Stomach (tissue), 9 donors: ENCODE measurements around the gene PYGO1. TPM values are rescaled to one million over a fixed set of nuclear protein-coding genes. Genes with fewer than 3 reads are reported as not detected.

Source experiments
- DNase-seq, 2 donors: peaks; one replicate each; pipeline versions ENCODE4 v3.0.0 to v3.0.0-alpha.2; 2013 to 2019
- H3K27ac ChIP-seq, 5 donors: fragments of 200-600 bp in 4 of 5; sonication (generic) in 4 of 5; one replicate each; pipeline ENCODE4 v1.5.1; 2013 to 2019; ENCODE audit warnings: mild to moderate bottlenecking in 1 of 5, moderate library complexity in 1 of 5
- H3K27me3 ChIP-seq, 3 donors: fragments of 200-600 bp; sonication (generic); one replicate each; pipeline ENCODE4 v1.5.1; 2017 to 2019; ENCODE audit warnings: mixed run types in 1 of 3
- H3K36me3 ChIP-seq, 4 donors: fragments of 200-600 bp; sonication (generic); 1 replicate in 3 of 4; 2 replicates in 1 of 4; pipeline ENCODE4 v1.5.1; 2016 to 2019
- H3K4me1 ChIP-seq, 4 donors: fragments of 200-600 bp; sonication (generic); one replicate each; pipeline ENCODE4 v1.5.1; 2016 to 2019
- H3K4me3 ChIP-seq, 4 donors: fragments of 200-600 bp; sonication (generic) in 3 of 4; one replicate each; pipeline ENCODE4 v1.5.1; 2016 to 2019; ENCODE audit warnings: mild to moderate bottlenecking in 1 of 4
- H3K9me3 ChIP-seq, 4 donors: fragments of 200-600 bp; sonication (generic); one replicate each; pipeline ENCODE4 v1.5.1; 2016 to 2019
- EP300 ChIP-seq: sonication (generic); formaldehyde crosslinking; IDR thresholded peaks from one replicate; pipeline ENCODE4 v1.6.1; 2017; ENCODE audit warnings: antibody characterized with exemption
- POLR2A ChIP-seq, 4 donors: fragments of 450-650 bp; IDR thresholded peaks; one replicate each; pipeline ENCODE4 v1.6.1; 2016; ENCODE audit warnings: antibody characterized with exemption in 4 of 4, control low read depth in 2 of 4, mild to moderate bottlenecking in 1 of 4, moderate library complexity in 1 of 4
- POLR2AphosphoS5 ChIP-seq, 3 donors: sonication (generic); formaldehyde crosslinking; IDR thresholded peaks; one replicate each; pipeline ENCODE4 v1.6.1; 2016; ENCODE audit warnings: antibody characterized with exemption in 3 of 3
- WGBS, 5 donors: extraction: QIAGEN DNeasy Blood & Tissue Kit in 3 of 5; methylation state at CpG; one replicate each; pipeline versions ENCODE4 v1.1.5 to v1.1.7; 2013 to 2018; 5-methylcytosine and 5-hydroxymethylcytosine counted together
- intact Hi-C: fragments of 100-400 bp; cut with DNase I; formaldehyde crosslinking; loops from one replicate; pipeline ENCODE4 v1.15.1; 2023; ENCODE audit warnings: low total_unique reads
- polyA plus RNA-seq, 3 donors: library from polyadenylated mRNA; stranded (reverse); fragments of 200-250 nt; gene quantifications; one replicate each; pipeline ENCODE4 v1.2.3, GENCODE V29; 2013
- total RNA-seq, 5 donors: library from RNA; depleted of rRNA; stranded (reverse); fragments of >200 nt; gene quantifications; one replicate each; pipeline versions ENCODE4 v1.1.0 to v1.2.3, GENCODE V29; 2014 to 2016
- TF ChIP-seq, protein P1 (sequence below), 7 experiments: fragments of 450-650 bp in 4 of 7; fragments of 200-600 bp in 3 of 7; sonication (generic) in 3 of 7; IDR thresholded peaks; one replicate each; pipeline ENCODE4 v1.5.1; 2016 to 2019; ENCODE audit warnings: antibody characterized with exemption in 7 of 7, control low read depth in 2 of 7, mild to moderate bottlenecking in 1 of 7
- donor health status: healthy with polysubstance abuse.
- donor health status: Bipolar disorder and iron deficiency.
- donor health status: healthy.

PYGO1 gene
- total and polyA plus RNA-seq, 8 donors = 0.61 to 15.2 (median 4.1) TPM; not detected in 1

DNA sequence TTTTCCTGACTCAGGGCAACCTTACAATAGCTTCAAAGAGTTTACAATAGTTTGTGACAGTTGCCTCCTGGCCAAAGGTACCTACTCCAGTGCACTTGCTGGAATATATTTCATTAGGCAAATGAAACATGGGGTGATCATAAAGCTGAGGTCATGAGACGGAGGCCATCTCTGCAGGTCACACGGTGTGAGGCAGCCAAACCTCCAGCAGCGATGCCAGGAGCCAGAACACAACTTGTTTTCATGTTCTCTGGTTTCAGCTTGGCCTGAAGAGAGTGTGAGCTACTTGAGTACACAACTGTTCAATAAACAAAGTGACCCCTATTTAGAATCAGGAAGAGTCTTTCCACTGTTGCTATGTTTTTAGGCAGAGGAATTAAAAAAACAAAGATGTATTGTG, 42.7 kb upstream of the PYGO1 start:
- H3K4me3 ChIP-seq = no peak overlapping the region
- H3K27me3 ChIP-seq = no peaks in the 10 kb centered on the region
- DNase-seq = no peak
- no peaks in the 10 kb centered on the region for H3K9me3 ChIP-seq
- no peak overlapping the region for H3K27ac ChIP-seq
- TF ChIP-seq POLR2A (IDR thresholded peaks at IDR 0.05) (no peak), POLR2AphosphoS5 (IDR thresholded peaks at IDR 0.05) (no peak), EP300 (no peak)
- TF ChIP-seq, protein P1, sequence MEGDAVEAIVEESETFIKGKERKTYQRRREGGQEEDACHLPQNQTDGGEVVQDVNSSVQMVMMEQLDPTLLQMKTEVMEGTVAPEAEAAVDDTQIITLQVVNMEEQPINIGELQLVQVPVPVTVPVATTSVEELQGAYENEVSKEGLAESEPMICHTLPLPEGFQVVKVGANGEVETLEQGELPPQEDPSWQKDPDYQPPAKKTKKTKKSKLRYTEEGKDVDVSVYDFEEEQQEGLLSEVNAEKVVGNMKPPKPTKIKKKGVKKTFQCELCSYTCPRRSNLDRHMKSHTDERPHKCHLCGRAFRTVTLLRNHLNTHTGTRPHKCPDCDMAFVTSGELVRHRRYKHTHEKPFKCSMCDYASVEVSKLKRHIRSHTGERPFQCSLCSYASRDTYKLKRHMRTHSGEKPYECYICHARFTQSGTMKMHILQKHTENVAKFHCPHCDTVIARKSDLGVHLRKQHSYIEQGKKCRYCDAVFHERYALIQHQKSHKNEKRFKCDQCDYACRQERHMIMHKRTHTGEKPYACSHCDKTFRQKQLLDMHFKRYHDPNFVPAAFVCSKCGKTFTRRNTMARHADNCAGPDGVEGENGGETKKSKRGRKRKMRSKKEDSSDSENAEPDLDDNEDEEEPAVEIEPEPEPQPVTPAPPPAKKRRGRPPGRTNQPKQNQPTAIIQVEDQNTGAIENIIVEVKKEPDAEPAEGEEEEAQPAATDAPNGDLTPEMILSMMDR (IDR thresholded peaks at IDR 0.05) = no peak
- 69 to 80% (median 77%) methylated on average over 3 of the region's 3 CpGs for WGBS, 5 donors
- no peaks in the 10 kb centered on the region for H3K36me3 ChIP-seq
- no peaks in the 10 kb centered on the region for H3K4me1 ChIP-seq
- intact Hi-C loops = no loop called here

DNA sequence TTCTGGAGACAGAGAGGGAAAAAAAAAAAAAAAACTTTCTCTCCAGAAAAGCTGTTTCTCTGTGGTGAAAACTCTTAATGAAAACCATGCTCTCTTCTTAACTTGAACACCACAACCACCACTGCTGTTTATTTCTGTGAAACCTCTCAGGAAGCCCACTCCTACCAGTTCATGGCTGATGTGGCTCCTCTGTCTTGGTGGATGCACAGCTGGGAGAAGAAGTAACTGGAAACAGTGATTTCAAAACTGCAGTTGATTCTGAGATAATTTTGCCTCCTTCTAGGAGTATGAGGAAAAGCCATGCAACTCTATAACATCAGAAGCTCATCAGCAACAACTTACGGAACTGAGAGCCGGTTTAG, 40.2 kb upstream of the PYGO1 start:
- whole genome bisulfite sequencing, 5 donors = 95 to 97% (median 97%) methylated on average over 2 of the region's 2 CpGs
- DNase-seq = no peak

DNA sequence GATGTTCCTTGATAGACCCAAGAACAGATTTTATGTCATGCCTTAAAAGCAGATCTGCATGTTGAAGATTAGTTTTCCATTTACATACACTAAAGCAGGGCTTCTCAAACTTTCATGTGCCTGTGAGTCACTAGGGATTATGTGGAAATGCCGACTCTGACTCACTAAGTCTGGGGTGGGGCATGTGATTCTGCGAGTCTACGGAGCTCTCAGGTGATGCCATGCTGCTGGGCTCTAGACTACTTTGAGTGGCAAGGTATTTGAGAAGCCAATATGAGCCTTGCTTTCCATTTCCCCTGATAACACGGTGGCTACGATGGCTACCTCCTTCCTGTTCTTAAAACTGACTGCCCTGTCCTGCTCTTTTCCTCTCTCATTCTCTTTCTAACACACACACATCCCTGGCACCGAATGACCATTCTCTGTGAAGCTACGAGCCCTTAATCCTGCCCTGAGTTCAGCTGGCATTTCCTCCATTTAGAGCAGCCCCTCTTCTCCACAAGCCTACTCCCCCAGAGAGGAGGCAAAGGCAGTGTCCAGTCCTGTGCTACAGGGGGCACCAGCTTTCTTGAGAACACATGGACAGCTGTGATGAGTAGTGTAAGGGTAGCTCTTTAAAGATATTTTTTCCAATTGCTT, 39.7 kb upstream of the PYGO1 start:
- no peak for TF ChIP-seq EP300
- peak in 1 of 3 donors; percentile 36 for TF ChIP-seq POLR2AphosphoS5 (IDR thresholded peaks at IDR 0.05)

More for the DNA sequence above, 40.2 kb upstream of the PYGO1 start:
- intact Hi-C loops = no loop called here
- H3K9me3 ChIP-seq = no peaks in the 10 kb centered on the region
- H3K27ac ChIP-seq = no peak overlapping the region
- no peaks in the 10 kb centered on the region for H3K4me1 ChIP-seq
- H3K4me3 ChIP-seq = no peak overlapping the region
- no peaks in the 10 kb centered on the region for H3K27me3 ChIP-seq
- no peak for TF ChIP-seq POLR2A (IDR thresholded peaks at IDR 0.05)
- no peak for TF ChIP-seq POLR2AphosphoS5 (IDR thresholded peaks at IDR 0.05)
- TF ChIP-seq, protein P1 (IDR thresholded peaks at IDR 0.05) = no peak
- no peak for TF ChIP-seq EP300
- no peaks in the 10 kb centered on the region for H3K36me3 ChIP-seq

GRCh38 chr15:55619783-55620182, 31.6 kb upstream of the PYGO1 start:
- no peak for TF ChIP-seq POLR2A (IDR thresholded peaks at IDR 0.05)
- TF ChIP-seq, protein P1 (IDR thresholded peaks at IDR 0.05) = no peak
- H3K4me3 ChIP-seq = no peak overlapping the region
- no peak for DNase-seq
- no peaks in the 10 kb centered on the region for H3K4me1 ChIP-seq
- H3K36me3 ChIP-seq = peaks cover 0 to 4% (median 0%) of the 10 kb centered on the region in 4 donors
- H3K27me3 ChIP-seq = no peaks in the 10 kb centered on the region
- H3K27ac ChIP-seq = no peak overlapping the region
- no peaks in the 10 kb centered on the region for H3K9me3 ChIP-seq
- intact Hi-C loops = no loop called here
- 79 to 85% (median 82%) methylated on average over 6 of the region's 6 CpGs for WGBS, 5 donors

More for the DNA sequence above, 39.7 kb upstream of the PYGO1 start:
- Histone ChIP-seq H3K4me3 (no peak overlapping the region), H3K9me3 (no peaks in the 10 kb centered on the region), H3K4me1 (no peaks in the 10 kb centered on the region), H3K36me3 (no peaks in the 10 kb centered on the region), H3K27ac (no peak overlapping the region), H3K27me3 (no peaks in the 10 kb centered on the region)
- DNase-seq = peak; percentile 38 to 46
- intact Hi-C loops = no loop called here
- 62 to 78% (median 65%) methylated on average over 7 of the region's 7 CpGs for WGBS, 5 donors

DNA sequence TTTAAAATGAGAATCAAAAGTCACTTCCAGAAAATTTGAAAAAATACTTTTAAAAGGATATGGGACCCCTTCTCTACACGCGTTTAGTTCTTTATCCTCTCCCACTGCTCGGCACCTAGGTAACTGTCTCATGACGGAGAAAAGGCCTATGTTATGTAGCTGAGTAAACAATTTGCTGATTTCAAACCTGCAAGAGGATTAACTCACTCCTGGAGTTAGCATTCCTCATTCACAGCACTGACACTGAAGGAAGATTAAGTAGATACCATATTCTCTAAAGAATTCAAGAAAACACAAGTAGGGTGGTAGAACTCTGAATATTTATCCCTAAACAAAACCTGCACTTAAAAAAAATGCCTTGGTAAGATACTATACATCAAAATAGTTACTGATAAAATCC, 30.2 kb upstream of the PYGO1 start:
- no peaks in the 10 kb centered on the region for H3K9me3 ChIP-seq
- TF ChIP-seq, protein P1 (IDR thresholded peaks at IDR 0.05) = no peak
- TF ChIP-seq POLR2A (IDR thresholded peaks at IDR 0.05) = no peak
- intact Hi-C loops = no loop called here
- no peak overlapping the region for H3K4me3 ChIP-seq
- H3K4me1 ChIP-seq = no peaks in the 10 kb centered on the region
- H3K36me3 ChIP-seq = peaks cover 0 to 4% (median 0%) of the 10 kb centered on the region in 4 donors
- no peak overlapping the region for H3K27ac ChIP-seq
- 46 to 66% (median 55%) methylated on average over 4 of the region's 4 CpGs for WGBS, 5 donors
- no peaks in the 10 kb centered on the region for H3K27me3 ChIP-seq
- DNase-seq = no peak
